GM12891 (cell line): ENCODE results near the gene IZUMO1R.
A peak's percentile ranks its signal among the peaks of the same experiment; 100 is the strongest.
"Not testable (repeated sequence)": the region's sequence is repeated elsewhere in the genome, so short reads cannot be mapped to it uniquely, and the experiment has no call there.

Source experiments
- DNase-seq: peaks from one replicate; pipeline ENCODE4 v3.0.0; 2011; ENCODE audit warnings: low spot score; ENCODE audit not compliant: insufficient read length
- FAIRE-seq: peaks from 2 replicates; lab custom pipeline; 2011; peaks lifted over from hg19 to GRCh38; lab: Jason Lieb, UNC
- PAX5 ChIP-seq: IDR thresholded peaks from 2 replicates; pipeline ENCODE4 v1.6.1; 2011; ENCODE audit warnings: low read length, moderate library complexity, mild to moderate bottlenecking; ENCODE audit not compliant: insufficient read depth, severe bottlenecking
- POLR2A ChIP-seq: IDR thresholded peaks from 2 replicates; pipeline ENCODE4 v1.6.1; 2011; ENCODE audit warnings: low read depth, low read length, control low read depth
- POLR2AphosphoS5 ChIP-seq: IDR thresholded peaks from 2 replicates; pipeline ENCODE4 v1.6.1; 2011; ENCODE audit warnings: low read depth, low read length, control low read depth
- POU2F2 ChIP-seq: IDR thresholded peaks from 2 replicates; pipeline ENCODE4 v1.6.1; 2011; ENCODE audit warnings: low read depth, mild to moderate bottlenecking, control low read depth, low read length, moderate library complexity
- SPI1 ChIP-seq: IDR thresholded peaks from 2 replicates; pipeline ENCODE4 v1.6.1; 2011; ENCODE audit warnings: low read depth, low read length, control low read depth
- TAF1 ChIP-seq: IDR thresholded peaks from 2 replicates; pipeline ENCODE4 v1.6.1; 2011; ENCODE audit warnings: low read depth, low read length, control low read depth

The IZUMO1R gene

GRCh38 chr11:94322501-94322900 lies 18.1 kb downstream of the IZUMO1R start:
- FAIRE-seq (no peak), DNase-seq (no peak)
- no peak for TF ChIP-seq TAF1
- no peak for TF ChIP-seq POLR2A

- DNase-seq (peak; percentile 44), FAIRE-seq (peak; percentile 84)
- TF ChIP-seq POLR2A: no peak
- TF ChIP-seq TAF1: no peak
- TF ChIP-seq POLR2AphosphoS5: no peak
- no peak for TF ChIP-seq POU2F2
- no peak for TF ChIP-seq SPI1
- no peak for TF ChIP-seq PAX5
Measured at GRCh38 chr11:94325681-94326080, 21.3 kb downstream of the IZUMO1R start.

- TF ChIP-seq POLR2A (no peak), SPI1 (0 out of 2 replicates have a peak, but pooled peaks have one; percentile 20)
- DNase-seq (no peak), FAIRE-seq (no peak)
Measured at GRCh38 chr11:94326947-94327346, 22.6 kb downstream of the IZUMO1R start.

- FAIRE-seq: no peak
- TF ChIP-seq POU2F2 (no peak), POLR2A (no peak), SPI1 (no peak), TAF1 (no peak), PAX5 (no peak)
- DNase-seq: no peak
Measured at GRCh38 chr11:94328587-94329080, 24.3 kb downstream of the IZUMO1R start.

- FAIRE-seq (no peak), DNase-seq (no peak)
- TF ChIP-seq PAX5 (no peak), POU2F2 (no peak), TAF1 (no peak), SPI1 (no peak), POLR2AphosphoS5 (no peak), POLR2A (no peak)
Measured at GRCh38 chr11:94329501-94329900, 25.1 kb downstream of the IZUMO1R start.

- no peak for FAIRE-seq
- no peak for TF ChIP-seq SPI1
- TF ChIP-seq TAF1: no peak
- TF ChIP-seq POU2F2: no peak
- no peak for TF ChIP-seq PAX5
- TF ChIP-seq POLR2AphosphoS5: no peak
- TF ChIP-seq POLR2A: no peak
- DNase-seq: no peak
Measured at GRCh38 chr11:94330789-94331188, 26.4 kb downstream of the IZUMO1R start.

- TF ChIP-seq PAX5 (no peak), POLR2AphosphoS5 (no peak), SPI1 (no peak)
- FAIRE-seq: no peak
- DNase-seq: no peak
Measured at GRCh38 chr11:94332814-94333213, 28.4 kb downstream of the IZUMO1R start.

GRCh38 chr11:94336033-94336432 lies 31.7 kb downstream of the IZUMO1R start:
- TF ChIP-seq POLR2AphosphoS5: no peak
- no peak for TF ChIP-seq TAF1
- TF ChIP-seq PAX5: no peak
- TF ChIP-seq POU2F2: no peak
- no peak for TF ChIP-seq POLR2A
- no peak for TF ChIP-seq SPI1
- DNase-seq: no peak
- FAIRE-seq: no peak

GRCh38 chr11:94338651-94339050 lies 34.3 kb downstream of the IZUMO1R start:
- DNase-seq (no peak), FAIRE-seq (no peak)

GRCh38 chr11:94342250-94342649 lies 37.9 kb downstream of the IZUMO1R start:
- DNase-seq (no peak), FAIRE-seq (no peak)
- no peak for TF ChIP-seq POU2F2
- no peak for TF ChIP-seq PAX5
- TF ChIP-seq SPI1: no peak
- TF ChIP-seq POLR2AphosphoS5: no peak
- no peak for TF ChIP-seq TAF1

More at GRCh38 chr11:94338651-94339050, 34.3 kb downstream of the IZUMO1R start:
- no peak for TF ChIP-seq PAX5

GRCh38 chr11:94343495-94343894 lies 39.1 kb downstream of the IZUMO1R start:
- no peak for FAIRE-seq
- TF ChIP-seq POLR2AphosphoS5 (no peak), SPI1 (no peak), POU2F2 (no peak), PAX5 (no peak), TAF1 (no peak), POLR2A (no peak)

GRCh38 chr11:94346311-94346710 lies 41.9 kb downstream of the IZUMO1R start:
- not testable (repeated sequence) for FAIRE-seq, DNase-seq

More at GRCh38 chr11:94343495-94343894, 39.1 kb downstream of the IZUMO1R start:
- DNase-seq: no peak

GRCh38 chr11:94350850-94351563 lies 46.6 kb downstream of the IZUMO1R start:
- DNase-seq, FAIRE-seq: not testable (repeated sequence)
